Pancreas (tissue), 10 donors: ENCODE results near the gene MTSS2. TPM values are rescaled to one million over a fixed set of nuclear protein-coding genes. Genes with fewer than 3 reads are reported as not detected.

Source experiments
- ATAC-seq, 4 donors: fragments of 200-7000 bp; cut with Tn5 transposase; one replicate each; pipeline versions ENCODE4 v1.8.0 to v1.9.1; 2020; ENCODE audit warnings: mild to moderate bottlenecking in 4 of 4, moderate library complexity in 4 of 4
- DNase-seq, 6 donors: peaks; one replicate each; pipeline ENCODE4 v3.0.0-alpha.2; 2020
- FAIRE-seq: peaks from 2 replicates; lab custom pipeline; 2012; peaks lifted over from hg19 to GRCh38; lab: Jason Lieb, UNC
- H3K27ac ChIP-seq, 4 donors: fragments of 200-600 bp; sonication (generic); 1 replicate in 3 of 4; 2 replicates in 1 of 4; pipeline versions ENCODE4 v1.5.0 to v1.8.0; 2020
- H3K27me3 ChIP-seq, 4 donors: fragments of 200-600 bp; one replicate each; pipeline ENCODE4 v1.8.0; 2021
- H3K36me3 ChIP-seq, 3 donors: fragments of 200-600 bp; sonication (generic) in 1 of 3; one replicate each; pipeline versions ENCODE4 v1.5.0 to v1.8.0; 2020 to 2021
- H3K4me1 ChIP-seq, 3 donors: fragments of 200-600 bp; one replicate each; pipeline ENCODE4 v1.8.0; 2021
- H3K4me3 ChIP-seq, 4 donors: fragments of 200-600 bp; sonication (generic) in 2 of 4; one replicate each; pipeline versions ENCODE4 v1.5.0 to v1.8.0; 2020 to 2021
- H3K9me3 ChIP-seq, 4 donors: fragments of 200-600 bp; one replicate each; pipeline ENCODE4 v1.8.0; 2021
- CTCF ChIP-seq, 4 donors: fragments of 200-600 bp; sonication (generic) in 3 of 4; IDR thresholded peaks; one replicate each; pipeline versions ENCODE4 v1.5.0 to v1.8.0; 2021; ENCODE audit warnings: antibody characterized with exemption in 4 of 4
- WGBS, 2 donors: extraction: QIAGEN DNeasy Blood & Tissue Kit; methylation state at CpG; one replicate each; pipeline ENCODE4 v1.1.7; 2013; 5-methylcytosine and 5-hydroxymethylcytosine counted together
- intact Hi-C, 3 donors: fragments of 100-400 bp; cut with DNase I; formaldehyde crosslinking; loops; one replicate each; pipeline versions ENCODE4 v1.11.1 to v1.14.2; 2022
- polyA plus RNA-seq, 2 donors: library from polyadenylated mRNA; stranded (reverse); fragments of 200-250 nt; gene quantifications; one replicate each; pipeline ENCODE4 v1.2.3, GENCODE V29; 2013
- total RNA-seq, 6 donors: library from RNA; stranded (reverse); fragmentation: NEBNext Ultra II Directional in 4 of 6; extraction: Animal tissue kit (Norgen Biotek cat#: 25700) in 4 of 6; gene quantifications; one replicate each; pipeline versions ENCODE4 v1.2.1 to v1.2.4, GENCODE V29; 2021 to 2023
- donor health status: healthy with polysubstance abuse.
- donor health status: DM: no; HTN: no; CAD: no; lungs with moderate emphysema.
- donor health status: DM: no; HTN: no; CAD: no.
- donor health status: control.
- donor health status: control.
- donor health status: Bipolar disorder and iron deficiency.
- donor health status: DM: yes; HTN: yes; CAD: no.
- donor health status: DM: no; HTN: no; CAD: no.
- donor health status: DM: no; HTN: no; CAD: no.
- donor health status: DM: yes; HTN: yes; CAD: no.

MTSS2 gene
- total and polyA plus RNA-seq, 8 donors, result 5.0 to 39.1 (median 9.8) TPM

GRCh38 chr16:70697594-70698170 is 11.8 kb upstream of the MTSS2 start:
- Histone ChIP-seq H3K9me3 (no peaks in the 10 kb centered on the region), H3K27ac (no peak overlapping the region), H3K4me3 (no peak overlapping the region), H3K36me3 (no peaks in the 10 kb centered on the region), H3K4me1 (no peaks in the 10 kb centered on the region), H3K27me3 (no peaks in the 10 kb centered on the region)
- intact Hi-C loops, result no loop called here
- 83 to 87% methylated on average over 13 to 14 of the region's 14 CpGs for WGBS, 2 donors
- DNase-seq (no peak), ATAC-seq (no peak), FAIRE-seq (no peak)
- TF ChIP-seq CTCF (IDR thresholded peaks at IDR 0.05), result no peak

- Histone ChIP-seq H3K27me3 (no peaks in the 10 kb centered on the region), H3K4me3 (no peak overlapping the region), H3K9me3 (no peaks in the 10 kb centered on the region), H3K36me3 (no peaks in the 10 kb centered on the region), H3K27ac (no peak overlapping the region), H3K4me1 (no peaks in the 10 kb centered on the region)
- DNase-seq (no peak), FAIRE-seq (no peak), ATAC-seq (peak in 1 of 4 donors; percentile 6)
- WGBS, 2 donors, result 80 to 89% methylated on average over 19 of the region's 19 CpGs
- intact Hi-C loops, result no loop called here
- TF ChIP-seq CTCF (IDR thresholded peaks at IDR 0.05), result no peak
Observed at GRCh38 chr16:70696952-70697593, 11.2 kb upstream of the MTSS2 start.

GRCh38 chr16:70696355-70696754 is 10.5 kb upstream of the MTSS2 start:
- Histone ChIP-seq H3K27me3 (no peaks in the 10 kb centered on the region), H3K4me3 (no peak overlapping the region), H3K27ac (no peak overlapping the region), H3K36me3 (no peaks in the 10 kb centered on the region), H3K4me1 (no peaks in the 10 kb centered on the region), H3K9me3 (no peaks in the 10 kb centered on the region)
- peak in 1 of 6 donors; percentile 10 for DNase-seq
- 95 to 98% methylated on average over 8 of the region's 8 CpGs for WGBS, 2 donors
- no peak for ATAC-seq
- TF ChIP-seq CTCF (IDR thresholded peaks at IDR 0.05), result no peak
- intact Hi-C loops, result no loop called here
- FAIRE-seq, result no peak

- no peaks in the 10 kb centered on the region for H3K4me1 ChIP-seq
- no peaks in the 10 kb centered on the region for H3K27me3 ChIP-seq
- DNase-seq (peak in 1 of 6 donors; percentile 56), FAIRE-seq (no peak), ATAC-seq (peak in 3 of 4 donors; percentile 29 to 62 (median 49))
- H3K27ac ChIP-seq, result no peak overlapping the region
- H3K9me3 ChIP-seq, result no peaks in the 10 kb centered on the region
- no peak for TF ChIP-seq CTCF (IDR thresholded peaks at IDR 0.05)
- intact Hi-C loops, result no loop called here
- WGBS, 2 donors, result 70 to 72% methylated on average over 14 of the region's 14 CpGs
- H3K36me3 ChIP-seq, result no peaks in the 10 kb centered on the region
- H3K4me3 ChIP-seq, result no peak overlapping the region
Observed at GRCh38 chr16:70695331-70696070, 9.6 kb upstream of the MTSS2 start.
